HepG2 (cell line): ENCODE measurements around the gene SMG7. TPM values are rescaled to one million over a fixed set of nuclear protein-coding genes. Genes with fewer than 3 reads are reported as not detected.

Source experiments
- ATF7-NPFF ChIP-seq: sonication (generic); formaldehyde crosslinking; IDR thresholded peaks from 2 replicates; pipeline ENCODE4 v1.8.1; 2023; ENCODE audit warnings: mild to moderate bottlenecking, low read depth, missing genetic modification reagents, moderate library complexity
- BCL3 ChIP-seq: sonication (generic); formaldehyde crosslinking; IDR thresholded peaks from 2 replicates; pipeline ENCODE4 v1.5.1; 2020; ENCODE audit warnings: mild to moderate bottlenecking, missing genetic modification reagents, moderate library complexity
- DNMT3B ChIP-seq: conservative IDR thresholded peaks from 2 replicates; pipeline ENCODE4 v1.6.1; 2016; ENCODE audit warnings: missing biosample characterization, control low read depth
- DZIP1 ChIP-seq: sonication (generic); formaldehyde crosslinking; IDR thresholded peaks from 2 replicates; pipeline ENCODE4 v1.5.0; 2020; ENCODE audit warnings: mild to moderate bottlenecking, missing genetic modification reagents
- HNRNPLL ChIP-seq: fragments of 200-400 bp; formaldehyde crosslinking; IDR thresholded peaks from 2 replicates; pipeline ENCODE4 v1.6.1; 2017; ENCODE audit warnings: mild to moderate bottlenecking, low read depth, low read length; ENCODE audit not compliant: poor library complexity, severe bottlenecking
- KAT2B ChIP-seq: fragments of 150-350 bp; IDR thresholded peaks from 2 replicates; pipeline ENCODE4 v1.6.1; 2014; ENCODE audit warnings: low read depth, low read length, borderline replicate concordance
- KAT8 ChIP-seq: IDR thresholded peaks from 2 replicates; pipeline ENCODE4 v1.6.1; 2016; ENCODE audit warnings: missing genetic modification reagents, missing compliant biosample characterization
- KDM2A ChIP-seq: sonication (generic); formaldehyde crosslinking; IDR thresholded peaks from 2 replicates; pipeline ENCODE4 v1.4.0; 2020; ENCODE audit warnings: low read depth, missing genetic modification reagents, borderline replicate concordance
- LRRFIP1 ChIP-seq: sonication (generic); formaldehyde crosslinking; conservative IDR thresholded peaks from 2 replicates; pipeline ENCODE4 v1.4.0; 2020; ENCODE audit warnings: missing genetic modification reagents
- NFKBIZ ChIP-seq: IDR thresholded peaks from 2 replicates; pipeline ENCODE4 v1.6.1; 2018; ENCODE audit warnings: missing genetic modification reagents, missing compliant biosample characterization
- ONECUT2 ChIP-seq: sonication (generic); formaldehyde crosslinking; IDR thresholded peaks from 2 replicates; pipeline ENCODE4 v1.4.0; 2020; ENCODE audit warnings: missing genetic modification reagents
- PTBP1 ChIP-seq: fragments of 200-400 bp; formaldehyde crosslinking; IDR thresholded peaks from 2 replicates; pipeline ENCODE4 v1.6.1; 2018; ENCODE audit warnings: low read length, low read depth; ENCODE audit not compliant: poor library complexity, severe bottlenecking
- SCMH1 ChIP-seq: sonication (generic); formaldehyde crosslinking; IDR thresholded peaks from 2 replicates; pipeline ENCODE4 v1.9.0; 2021; ENCODE audit warnings: missing genetic modification reagents, mild to moderate bottlenecking, borderline replicate concordance
- SPEN ChIP-seq: sonication (generic); formaldehyde crosslinking; IDR thresholded peaks from 2 replicates; pipeline ENCODE4 v1.5.1; 2020; ENCODE audit warnings: low read depth, mild to moderate bottlenecking, missing genetic modification reagents
- TGIF2 ChIP-seq: IDR thresholded peaks from 2 replicates; pipeline ENCODE4 v1.6.1; 2016; ENCODE audit warnings: control low read depth, missing compliant biosample characterization
- TMF1 ChIP-seq: sonication (generic); formaldehyde crosslinking; IDR thresholded peaks from 2 replicates; pipeline ENCODE4 v1.8.1; 2022; ENCODE audit warnings: low read depth, missing genetic modification reagents
- ZBTB20 ChIP-seq: sonication (generic); formaldehyde crosslinking; IDR thresholded peaks from 2 replicates; pipeline ENCODE4 v1.8.1; 2023; ENCODE audit warnings: missing genetic modification reagents, low read depth, mild to moderate bottlenecking, borderline replicate concordance
- ZBTB43 ChIP-seq: sonication (generic); formaldehyde crosslinking; conservative IDR thresholded peaks from 2 replicates; pipeline ENCODE4 v1.4.0; 2020; ENCODE audit warnings: missing genetic modification reagents
- ZNF3 ChIP-seq: IDR thresholded peaks from 2 replicates; pipeline ENCODE4 v1.7.0; 2017; ENCODE audit warnings: inconsistent platforms
- ZNF44 ChIP-seq: sonication (generic); formaldehyde crosslinking; IDR thresholded peaks from 2 replicates; pipeline ENCODE4 v1.5.1; 2020; ENCODE audit warnings: mild to moderate bottlenecking, missing genetic modification reagents
- ZNF510 ChIP-seq: sonication (generic); formaldehyde crosslinking; IDR thresholded peaks from 2 replicates; pipeline ENCODE4 v1.4.0; 2020; ENCODE audit warnings: low read depth, mild to moderate bottlenecking, missing genetic modification reagents
- ZNF616 ChIP-seq: sonication (generic); formaldehyde crosslinking; IDR thresholded peaks from 2 replicates; pipeline ENCODE4 v1.5.0; 2020; ENCODE audit warnings: low read depth, mild to moderate bottlenecking, missing genetic modification reagents
- ZNF777 ChIP-seq: sonication (generic); formaldehyde crosslinking; IDR thresholded peaks from 2 replicates; pipeline ENCODE4 v1.4.0; 2020; ENCODE audit warnings: missing genetic modification reagents
- polyA plus RNA-seq, 8 experiments: library from polyadenylated mRNA; depleted of rRNA in 3 of 8; stranded (reverse) in 7 of 8; unstranded in 1 of 8; fragments of >200 nt; fragmentation: Illumina TruSeq in 4 of 8; extraction: Trizol in 4 of 8; gene quantifications; 2 replicates each; pipeline versions ENCODE4 v1.2.1 to v1.2.3, GENCODE V29; 2011 to 2016; ENCODE audit warnings: low read depth in 4 of 8, missing spikeins in 1 of 8, mixed read lengths in 1 of 8; ENCODE audit not compliant: insufficient read depth in 1 of 8
- total RNA-seq, 5 experiments: library from RNA; depleted of rRNA; stranded (reverse); fragments of >200 nt; fragmentation: Illumina TruSeq; extraction: Trizol; gene quantifications; 2 replicates each; pipeline ENCODE4 v1.2.3, GENCODE V29; 2016; ENCODE audit warnings: low read depth in 1 of 5

SMG7 gene
- total and polyA plus RNA-seq, 2 of the 13 experiments (the other 11 are each of a cell fraction or from before 2014, with no cell fraction given): 14.9 to 27.9 TPM

GRCh38 chr1:183472488-183473216 lies at the start of gene SMG7 (continued):
- TF ChIP-seq DZIP1 (CRISPR knock-in tag) (0 out of 2 replicates have a peak, but pooled peaks have one; percentile 72), SCMH1 (CRISPR knock-in tag) (no peak), ZNF616 (CRISPR knock-in tag) (no peak), ATF7-NPFF (CRISPR knock-in tag) (no peak), HNRNPLL (peak; percentile 34), ZNF777 (CRISPR knock-in tag) (no peak; the same call in 1 of the 2 replicates), LRRFIP1 (CRISPR knock-in tag) (no peak), SPEN (CRISPR knock-in tag) (no peak), TMF1 (CRISPR knock-in tag) (no peak), DNMT3B (CRISPR knock-in tag) (no peak), PTBP1 (no peak), ZBTB20 (no peak), KAT2B (no peak), TGIF2 (CRISPR knock-in tag) (no peak), BCL3 (CRISPR knock-in tag) (no peak), ZBTB43 (CRISPR knock-in tag) (no peak), ZNF510 (CRISPR knock-in tag) (no peak), KDM2A (no peak; the same call in 1 of the 2 replicates), ZNF3 (no peak), NFKBIZ (CRISPR knock-in tag) (no peak), ZNF44 (no peak), ONECUT2 (CRISPR knock-in tag) (no peak), KAT8 (CRISPR knock-in tag) (no peak)
